ENCODE data around the gene IL17RD.

- TF ChIP-seq CTCF (IDR thresholded peaks at IDR 0.05) (no peak), POLR2A (IDR thresholded peaks at IDR 0.05) (no peak)
Observed at GRCh38 chr3:57053122-57053521, 112.0 kb downstream of the IL17RD start.
